ENCODE results near the gene MTHFD2L. TPM values are rescaled to one million over a fixed set of nuclear protein-coding genes. Genes with fewer than 3 reads are reported as not detected.
"Not testable (repeated sequence)": the region's sequence is repeated elsewhere in the genome, so short reads cannot be mapped to it uniquely, and the experiment has no call there.

The MTHFD2L gene
- total RNA-seq, 1 donor from 2014 or later, result 15.5 TPM

GRCh38 chr4:74202062-74202586 lies 44.2 kb downstream of the MTHFD2L start:
- TF ChIP-seq POLR2AphosphoS5 (IDR thresholded peaks at IDR 0.05; ENCODE audit: insufficient read depth in 1 of 2, low read depth in 1 of 2) (no peak), POLR2A (IDR thresholded peaks at IDR 0.05) (no peak)
- TF ChIP-seq, protein P1, sequence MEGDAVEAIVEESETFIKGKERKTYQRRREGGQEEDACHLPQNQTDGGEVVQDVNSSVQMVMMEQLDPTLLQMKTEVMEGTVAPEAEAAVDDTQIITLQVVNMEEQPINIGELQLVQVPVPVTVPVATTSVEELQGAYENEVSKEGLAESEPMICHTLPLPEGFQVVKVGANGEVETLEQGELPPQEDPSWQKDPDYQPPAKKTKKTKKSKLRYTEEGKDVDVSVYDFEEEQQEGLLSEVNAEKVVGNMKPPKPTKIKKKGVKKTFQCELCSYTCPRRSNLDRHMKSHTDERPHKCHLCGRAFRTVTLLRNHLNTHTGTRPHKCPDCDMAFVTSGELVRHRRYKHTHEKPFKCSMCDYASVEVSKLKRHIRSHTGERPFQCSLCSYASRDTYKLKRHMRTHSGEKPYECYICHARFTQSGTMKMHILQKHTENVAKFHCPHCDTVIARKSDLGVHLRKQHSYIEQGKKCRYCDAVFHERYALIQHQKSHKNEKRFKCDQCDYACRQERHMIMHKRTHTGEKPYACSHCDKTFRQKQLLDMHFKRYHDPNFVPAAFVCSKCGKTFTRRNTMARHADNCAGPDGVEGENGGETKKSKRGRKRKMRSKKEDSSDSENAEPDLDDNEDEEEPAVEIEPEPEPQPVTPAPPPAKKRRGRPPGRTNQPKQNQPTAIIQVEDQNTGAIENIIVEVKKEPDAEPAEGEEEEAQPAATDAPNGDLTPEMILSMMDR (IDR thresholded peaks at IDR 0.05), result no peak
- Histone ChIP-seq H3K36me3 (no peaks in the 10 kb centered on the region), H3K27ac (no peak overlapping the region), H3K27me3 (no peaks in the 10 kb centered on the region), H3K4me3 (no peak overlapping the region), H3K9me3 (no peaks in the 10 kb centered on the region), H3K4me1 (no peaks in the 10 kb centered on the region)
- intact Hi-C loops (cut with DNase I), result no loop called here
- DNase-seq (ENCODE audit: extremely low spot score in 2 of 2), result no peak

- Histone ChIP-seq H3K27ac (no peak overlapping the region), H3K9me3 (no peaks in the 10 kb centered on the region), H3K36me3 (no peaks in the 10 kb centered on the region), H3K27me3 (no peaks in the 10 kb centered on the region), H3K4me1 (no peaks in the 10 kb centered on the region), H3K4me3 (no peak overlapping the region)
- DNase-seq (ENCODE audit: extremely low spot score in 2 of 2), result no peak
- intact Hi-C loops (cut with DNase I), result no loop called here
- TF ChIP-seq POLR2A (IDR thresholded peaks at IDR 0.05) (no peak), POLR2AphosphoS5 (IDR thresholded peaks at IDR 0.05; ENCODE audit: insufficient read depth in 1 of 2, low read depth in 1 of 2) (no peak)
- TF ChIP-seq, protein P1 (IDR thresholded peaks at IDR 0.05), result no peak
Measured at GRCh38 chr4:74203467-74203866, 45.5 kb downstream of the MTHFD2L start.

GRCh38 chr4:74205046-74205445 lies 47.1 kb downstream of the MTHFD2L start:
- no peaks in the 10 kb centered on the region for H3K9me3 ChIP-seq
- no peak overlapping the region for H3K27ac ChIP-seq
- no peaks in the 10 kb centered on the region for H3K36me3 ChIP-seq
- no peak for DNase-seq (ENCODE audit: extremely low spot score in 2 of 2)
- intact Hi-C loops (cut with DNase I), result no loop called here
- no peaks in the 10 kb centered on the region for H3K4me1 ChIP-seq
- H3K27me3 ChIP-seq, result no peaks in the 10 kb centered on the region
- H3K4me3 ChIP-seq, result no peak overlapping the region
- TF ChIP-seq, protein P1 (IDR thresholded peaks at IDR 0.05), result no peak
- TF ChIP-seq POLR2A (IDR thresholded peaks at IDR 0.05) (no peak), POLR2AphosphoS5 (IDR thresholded peaks at IDR 0.05; ENCODE audit: insufficient read depth in 1 of 2, low read depth in 1 of 2) (no peak)

GRCh38 chr4:74205559-74205958 lies 47.6 kb downstream of the MTHFD2L start:
- H3K36me3 ChIP-seq, result no peaks in the 10 kb centered on the region
- TF ChIP-seq, protein P1 (IDR thresholded peaks at IDR 0.05), result no peak
- TF ChIP-seq POLR2AphosphoS5 (IDR thresholded peaks at IDR 0.05; ENCODE audit: insufficient read depth in 1 of 2, low read depth in 1 of 2) (no peak), POLR2A (IDR thresholded peaks at IDR 0.05) (no peak)
- peaks cover 5% of the 10 kb centered on the region for H3K9me3 ChIP-seq
- H3K27ac ChIP-seq, result no peak overlapping the region
- intact Hi-C loops (cut with DNase I), result no loop called here
- H3K4me3 ChIP-seq, result no peak overlapping the region
- no peak for DNase-seq (ENCODE audit: extremely low spot score in 2 of 2)
- no peaks in the 10 kb centered on the region for H3K27me3 ChIP-seq
- H3K4me1 ChIP-seq, result no peaks in the 10 kb centered on the region

DNA sequence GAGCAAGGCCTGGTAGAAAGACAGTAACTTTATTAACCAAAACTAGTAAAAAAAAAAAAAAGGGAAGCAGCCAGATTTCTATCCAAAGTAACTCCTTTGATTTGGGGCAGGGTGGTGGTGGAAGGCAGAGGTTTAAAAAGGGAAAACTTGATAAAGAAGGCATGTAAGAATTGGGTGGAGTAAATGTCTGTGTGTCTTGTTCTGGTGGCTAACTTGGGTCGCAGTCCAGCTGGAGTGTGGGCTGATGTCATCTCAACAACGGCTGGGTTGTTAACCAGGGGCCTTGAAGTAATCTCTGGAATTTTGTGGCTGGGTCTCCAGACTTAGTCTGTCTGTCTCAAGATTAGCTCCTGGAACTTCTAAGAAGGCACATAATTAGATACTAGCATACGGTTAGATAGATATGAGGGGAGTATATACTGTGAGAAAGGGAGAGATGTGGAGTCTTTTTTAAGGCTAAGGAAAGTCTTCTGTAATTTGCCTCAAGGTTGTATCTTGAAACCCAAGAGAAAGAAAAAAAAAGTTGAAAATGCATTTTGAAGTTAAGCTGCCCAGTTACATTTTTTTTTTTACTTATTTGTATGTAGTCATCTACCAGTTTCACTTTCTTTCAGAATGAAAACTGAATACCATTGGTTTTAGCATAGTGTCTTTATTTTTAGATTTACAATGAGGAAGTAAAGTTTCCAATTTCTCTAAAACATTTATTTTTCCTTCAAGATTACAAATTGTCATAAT lies 48.3 kb downstream of the MTHFD2L start:
- H3K27ac ChIP-seq, result no peak overlapping the region
- TF ChIP-seq POLR2AphosphoS5 (IDR thresholded peaks at IDR 0.05; ENCODE audit: insufficient read depth in 1 of 2, low read depth in 1 of 2) (no peak), POLR2A (IDR thresholded peaks at IDR 0.05) (no peak)
- TF ChIP-seq, protein P1 (IDR thresholded peaks at IDR 0.05), result no peak
- DNase-seq (ENCODE audit: extremely low spot score in 2 of 2), result no peak
- intact Hi-C loops (cut with DNase I), result no loop called here
- no peak overlapping the region for H3K4me3 ChIP-seq
- no peaks in the 10 kb centered on the region for H3K27me3 ChIP-seq
- peaks cover 5% of the 10 kb centered on the region for H3K9me3 ChIP-seq
- no peaks in the 10 kb centered on the region for H3K36me3 ChIP-seq
- H3K4me1 ChIP-seq, result no peaks in the 10 kb centered on the region

DNA sequence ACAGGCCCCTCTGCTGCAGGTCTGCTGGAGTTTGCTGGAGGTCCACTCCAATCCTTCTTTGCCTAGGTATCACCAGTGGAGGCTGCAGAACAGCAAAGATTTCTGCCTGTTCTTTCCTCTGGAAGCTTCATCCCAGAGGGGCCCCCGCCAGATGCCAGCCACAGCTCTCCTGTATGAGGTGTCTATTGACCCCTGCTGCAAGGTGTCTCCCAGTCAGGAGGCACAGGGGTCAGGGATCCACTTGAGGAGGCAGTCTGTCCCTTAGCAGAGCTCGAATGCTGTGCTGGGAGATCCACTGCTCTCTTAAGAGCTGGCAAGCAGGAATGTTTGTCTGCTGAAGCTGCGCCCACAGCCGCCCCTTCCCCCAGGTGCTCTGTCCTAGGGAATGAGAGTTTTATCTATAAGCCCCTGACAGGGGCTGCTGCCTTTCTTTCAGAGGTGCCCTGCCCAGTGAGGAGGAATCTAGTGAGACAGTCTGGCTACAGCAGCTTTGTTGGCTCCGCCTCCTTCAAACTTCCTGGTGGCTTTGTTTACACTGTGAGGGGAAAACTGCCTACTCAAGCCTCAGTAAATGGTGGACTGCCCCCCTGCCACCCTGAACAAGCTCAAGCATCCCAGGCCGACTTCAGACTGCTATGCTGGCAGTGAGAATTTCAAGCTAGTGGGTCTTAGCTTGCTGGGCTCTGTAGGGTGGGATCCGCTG lies 56.7 kb downstream of the MTHFD2L start:
- DNase-seq (ENCODE audit: extremely low spot score in 2 of 2); H3K4me1 ChIP-seq; H3K4me3 ChIP-seq; H3K27ac ChIP-seq; H3K36me3 ChIP-seq; H3K9me3 ChIP-seq; H3K27me3 ChIP-seq; intact Hi-C loops (cut with DNase I): not testable (repeated sequence)

GRCh38 chr4:74215236-74215635 lies 57.3 kb downstream of the MTHFD2L start:
- intact Hi-C loops (cut with DNase I); H3K27ac ChIP-seq; H3K27me3 ChIP-seq; H3K4me3 ChIP-seq; H3K4me1 ChIP-seq; H3K36me3 ChIP-seq; H3K9me3 ChIP-seq; DNase-seq (ENCODE audit: extremely low spot score in 2 of 2): not testable (repeated sequence)
